ENCODE measurements around the gene SELENOO. TPM values are rescaled to one million over a fixed set of nuclear protein-coding genes. Genes with fewer than 3 reads are reported as not detected.

SELENOO gene
- total and polyA plus RNA-seq, 2 of the 13 experiments (the other 11 are each of a cell fraction or from before 2014, with no cell fraction given), result 14.4 to 19.0 TPM

GRCh38 chr22:50208430-50208938 is 7.7 kb downstream of the SELENOO start:
- Histone ChIP-seq H3K79me2 (ENCODE audit: insufficient read depth, low read length) (peaks cover 21% of the 10 kb centered on the region), H2AFZ (ENCODE audit: low read length) (no peak overlapping the region), H3K27ac (ENCODE audit: extremely low read length, insufficient read depth, low read length) (no peak overlapping the region), H4K20me1 (ENCODE audit: insufficient read depth, low read length) (no peaks in the 10 kb centered on the region; the same call in 1 of the 2 replicates), H3K4me1 (ENCODE audit: insufficient read depth, low read length) (peaks cover 22% of the 10 kb centered on the region; the same call in 1 of the 2 replicates), H3K9me3 (ENCODE audit: low read length) (no peaks in the 10 kb centered on the region), H3K4me3 (replicated peaks in 1 of 3; ENCODE audit: insufficient read depth in 1 of 3, low read depth in 2 of 3, low read length in 3 of 3) (no peak overlapping the region), H3K9ac (ENCODE audit: insufficient read depth, low read depth, low read length) (no peak overlapping the region), H3K27me3 (ENCODE audit: control insufficient read depth in 1 of 2, insufficient read depth in 2 of 2, low read length in 2 of 2) (no peaks in the 10 kb centered on the region), H3K36me3 (replicated peaks in 1 of 2; ENCODE audit: control insufficient read depth in 1 of 2, insufficient read depth in 2 of 2, low read length in 2 of 2) (peaks cover 10 to 44% of the 10 kb centered on the region in 2 experiments; a peak in 4 of 5 replicates), H3K4me2 (ENCODE audit: low read depth, low read length) (no peak overlapping the region)
- DNase-seq (ENCODE audit: low spot score), result no peak
- intact Hi-C loops (cut with micrococcal nuclease; ENCODE audit: unreplicated experiment) (no loop called here), in situ Hi-C loops (cut with HindIII; ENCODE audit: extremely low pct_ligation_motif_present, low pct_unique_long_range_greater_than_20kb) (loop anchor here (5.0 kb wide), 1 partner anchor 61 kb away; no protein-coding TSS in a partner anchor)
- TF ChIP-seq ZNF556 (CRISPR knock-in tag; IDR thresholded peaks at IDR 0.05; ENCODE audit: borderline replicate concordance) (no peak), DR1 (CRISPR knock-in tag; IDR thresholded peaks at IDR 0.05) (no peak), ZSCAN25 (CRISPR knock-in tag; IDR thresholded peaks at IDR 0.05) (no peak), ZNF30 (CRISPR knock-in tag; IDR thresholded peaks at IDR 0.05) (no peak), ZNF512B (CRISPR knock-in tag; IDR thresholded peaks at IDR 0.05; ENCODE audit: borderline replicate concordance) (no peak), KDM1A (CRISPR knock-in tag; IDR thresholded peaks at IDR 0.05) (no peak), HOXA7 (CRISPR knock-in tag; IDR thresholded peaks at IDR 0.05) (no peak), CENPX (CRISPR knock-in tag; IDR thresholded peaks at IDR 0.05) (no peak), ARNT (IDR thresholded peaks at IDR 0.05) (no peak), ZNF205 (CRISPR knock-in tag; IDR thresholded peaks at IDR 0.05) (no peak), TAF15 (IDR thresholded peaks at IDR 0.05; ENCODE audit: low read depth, low read length, poor library complexity, severe bottlenecking) (no peak), ZNF337 (CRISPR knock-in tag; IDR thresholded peaks at IDR 0.05; ENCODE audit: borderline replicate concordance, low read depth) (no peak), PRMT3 (CRISPR knock-in tag; IDR thresholded peaks at IDR 0.05; ENCODE audit: borderline replicate concordance, low read depth) (no peak), ZNF136 (CRISPR knock-in tag; IDR thresholded peaks at IDR 0.05; ENCODE audit: low read depth) (no peak)
- TF ChIP-seq, protein P1, sequence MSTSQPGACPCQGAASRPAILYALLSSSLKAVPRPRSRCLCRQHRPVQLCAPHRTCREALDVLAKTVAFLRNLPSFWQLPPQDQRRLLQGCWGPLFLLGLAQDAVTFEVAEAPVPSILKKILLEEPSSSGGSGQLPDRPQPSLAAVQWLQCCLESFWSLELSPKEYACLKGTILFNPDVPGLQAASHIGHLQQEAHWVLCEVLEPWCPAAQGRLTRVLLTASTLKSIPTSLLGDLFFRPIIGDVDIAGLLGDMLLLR (CRISPR knock-in tag; IDR thresholded peaks at IDR 0.05), result no peak
- TF ChIP-seq, protein P2, sequence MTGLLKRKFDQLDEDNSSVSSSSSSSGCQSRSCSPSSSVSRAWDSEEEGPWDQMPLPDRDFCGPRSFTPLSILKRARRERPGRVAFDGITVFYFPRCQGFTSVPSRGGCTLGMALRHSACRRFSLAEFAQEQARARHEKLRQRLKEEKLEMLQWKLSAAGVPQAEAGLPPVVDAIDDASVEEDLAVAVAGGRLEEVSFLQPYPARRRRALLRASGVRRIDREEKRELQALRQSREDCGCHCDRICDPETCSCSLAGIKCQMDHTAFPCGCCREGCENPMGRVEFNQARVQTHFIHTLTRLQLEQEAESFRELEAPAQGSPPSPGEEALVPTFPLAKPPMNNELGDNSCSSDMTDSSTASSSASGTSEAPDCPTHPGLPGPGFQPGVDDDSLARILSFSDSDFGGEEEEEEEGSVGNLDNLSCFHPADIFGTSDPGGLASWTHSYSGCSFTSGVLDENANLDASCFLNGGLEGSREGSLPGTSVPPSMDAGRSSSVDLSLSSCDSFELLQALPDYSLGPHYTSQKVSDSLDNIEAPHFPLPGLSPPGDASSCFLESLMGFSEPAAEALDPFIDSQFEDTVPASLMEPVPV (CRISPR knock-in tag; IDR thresholded peaks at IDR 0.05), result no peak
- WGBS (ENCODE audit: low lambda C conversion rate), result 98% methylated on average over 16 of the region's 22 CpGs
- no peak for FAIRE-seq
- no TSS peak for BruUV-seq (replicated peaks)
- no peak for ATAC-seq
- ChIA-PET POLR2A (no interaction called here), CTCF (ENCODE audit: low intra/inter-chr PET ratio, low total read pairs) (interaction anchor here (0.9 to 2.5 kb wide), 2 partner anchors 59 to 60 kb away, joined by 3 to 39 read pairs; no protein-coding TSS in a partner anchor)

Data from HepG2 (cell line).